HG03060 (cell line): ENCODE data around the gene LRRTM3.
A peak's percentile ranks its signal among the peaks of the same experiment; 100 is the strongest.

Experiments used
- ATAC-seq: cut with Tn5 transposase; IDR thresholded peaks from one replicate; pipeline ENCODE4 v1.9.1; 2021; ENCODE audit warnings: low read depth, moderate number of reproducible peaks; ENCODE audit not compliant: unreplicated experiment

Gene LRRTM3

DNA sequence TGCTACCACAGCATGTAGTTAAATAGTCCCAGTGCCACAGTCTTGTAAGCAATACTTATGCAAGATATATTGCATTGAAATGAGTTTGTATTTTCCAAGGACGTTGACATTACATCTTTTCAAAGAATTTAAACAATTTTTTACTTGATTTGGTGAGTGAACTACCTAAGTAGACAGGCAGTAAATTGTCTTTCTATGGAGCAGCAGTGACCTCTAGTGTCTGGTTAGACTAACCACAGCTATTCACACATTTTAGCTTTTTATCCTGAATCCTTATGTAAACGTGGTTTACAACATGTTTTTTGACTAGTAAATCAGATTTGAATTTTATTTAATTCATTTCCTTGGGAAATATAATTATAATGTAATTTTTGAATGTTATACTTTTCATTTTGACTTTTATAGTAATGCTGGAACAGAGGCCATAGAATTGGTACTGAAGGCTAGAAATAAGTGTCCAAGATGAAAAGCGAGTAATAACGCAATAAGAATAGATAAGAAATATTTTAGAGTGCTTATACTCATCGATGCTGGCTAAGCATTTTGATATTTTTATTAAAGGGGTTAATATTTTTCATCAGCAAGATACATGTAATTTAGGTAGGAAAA lies 5.6 kb downstream of the LRRTM3 start:
- ATAC-seq, result peak; percentile 62

DNA sequence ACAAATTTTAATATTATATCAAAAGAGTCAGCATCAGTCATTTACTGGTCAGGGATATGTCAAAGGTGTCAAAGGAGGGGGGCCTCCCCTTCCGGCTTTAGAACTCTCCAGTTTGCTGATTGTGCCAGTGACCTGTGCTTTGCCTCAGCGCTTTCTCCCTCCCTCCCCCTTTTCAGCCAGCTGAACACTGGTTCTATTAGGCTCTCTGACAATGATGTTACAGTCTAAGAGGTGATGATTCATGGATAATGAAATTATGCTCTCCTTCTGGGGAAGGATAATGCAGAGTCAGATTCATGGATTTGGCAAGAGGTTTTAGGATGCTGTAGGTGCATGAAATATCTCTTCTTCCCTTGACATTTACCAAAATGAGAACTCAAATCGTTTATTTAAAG lies 6.1 kb downstream of the LRRTM3 start:
- ATAC-seq, result no peak

DNA sequence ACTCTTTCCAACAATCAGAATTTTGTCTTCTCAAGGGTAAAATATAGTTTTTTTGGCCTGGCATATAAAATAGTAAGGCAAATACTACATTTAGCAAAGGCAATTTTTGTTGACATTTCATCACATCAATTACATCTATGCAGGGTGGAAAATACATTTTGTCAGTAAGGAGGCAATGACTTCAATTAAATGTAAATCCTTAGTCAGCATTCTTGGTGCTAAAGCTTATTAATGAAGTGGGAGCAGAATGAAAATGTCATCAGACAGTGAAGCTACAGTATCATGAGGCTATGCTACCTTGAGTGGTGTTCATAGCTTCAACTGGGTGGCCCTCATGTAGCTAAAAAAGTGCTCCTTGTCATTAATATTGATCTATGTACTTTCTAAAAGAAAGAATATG lies 8.9 kb downstream of the LRRTM3 start:
- no peak for ATAC-seq

DNA sequence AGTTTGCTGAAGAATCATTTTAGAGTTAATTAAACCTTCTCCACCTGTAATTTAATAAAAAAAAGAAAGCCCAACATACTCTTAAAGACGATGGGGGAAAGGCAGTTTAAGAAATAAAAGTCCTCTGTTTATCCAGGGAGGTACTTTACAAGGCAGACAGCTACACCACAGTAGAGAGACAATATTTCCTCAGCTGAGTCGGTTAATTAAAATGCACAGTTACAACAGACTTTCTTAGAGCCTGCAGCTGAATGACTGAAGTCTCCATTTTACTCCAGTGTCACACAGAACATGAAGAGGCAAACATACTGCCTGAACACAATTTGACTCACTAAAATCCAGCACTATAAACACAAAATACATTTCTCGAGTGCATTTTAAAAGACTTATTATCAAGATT lies 15.1 kb downstream of the LRRTM3 start:
- ATAC-seq, result no peak

DNA sequence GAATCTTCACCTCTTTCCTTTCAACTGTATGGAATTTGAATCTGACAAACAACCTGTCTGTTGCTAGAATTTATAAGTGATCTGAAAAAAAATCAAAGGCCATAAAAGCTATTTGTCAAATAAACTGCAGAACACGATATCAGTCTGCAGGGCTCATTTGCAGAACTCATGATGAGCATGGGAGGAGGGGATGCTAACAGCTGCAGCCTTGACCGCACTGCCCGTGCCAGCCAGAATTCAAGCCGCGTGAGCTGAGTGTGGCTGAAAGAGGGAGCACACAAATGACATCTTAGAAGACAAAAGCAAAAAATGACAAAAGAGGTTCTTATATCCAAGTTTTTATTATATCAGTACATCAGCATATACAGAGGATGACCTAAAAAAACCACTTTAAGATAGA lies 15.7 kb downstream of the LRRTM3 start:
- ATAC-seq, result no peak

DNA sequence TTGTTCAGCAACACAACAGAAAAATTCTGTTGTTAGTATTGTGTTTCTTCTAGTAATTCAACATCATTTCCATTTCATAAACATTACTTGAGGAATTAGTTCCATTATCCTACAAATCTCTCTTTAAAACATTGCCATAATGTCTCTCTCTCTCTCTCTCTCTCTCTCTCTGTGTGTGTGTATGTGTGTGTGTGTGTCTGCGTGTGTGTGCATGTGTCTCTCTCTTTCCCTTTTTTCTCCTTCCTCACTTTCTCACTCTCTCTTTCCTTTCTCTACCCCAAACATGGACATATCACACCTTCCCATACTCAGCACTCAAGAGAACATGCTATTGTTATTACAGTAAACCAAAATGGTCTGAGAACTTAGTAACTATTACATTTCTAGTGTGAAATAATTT lies 16.6 kb downstream of the LRRTM3 start:
- ATAC-seq, result no peak

DNA sequence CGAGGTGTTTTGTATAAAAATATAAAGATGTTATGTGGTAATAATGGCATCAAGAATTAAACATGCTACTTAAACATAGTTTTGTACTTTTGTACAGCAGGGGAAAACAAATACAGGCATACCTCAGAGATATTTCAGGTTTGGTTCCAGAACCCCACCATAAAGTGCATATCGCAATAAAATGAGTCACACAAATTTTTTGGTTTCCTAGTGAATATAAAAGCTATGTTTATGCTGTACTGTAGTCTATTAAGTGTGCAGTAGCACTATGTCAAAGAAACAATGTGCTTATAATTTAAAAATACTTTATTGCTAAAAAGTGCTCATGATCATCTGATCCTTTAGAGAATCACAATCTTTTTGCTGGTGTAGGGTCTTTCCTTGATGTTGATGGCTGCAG lies 17.8 kb downstream of the LRRTM3 start:
- no peak for ATAC-seq

DNA sequence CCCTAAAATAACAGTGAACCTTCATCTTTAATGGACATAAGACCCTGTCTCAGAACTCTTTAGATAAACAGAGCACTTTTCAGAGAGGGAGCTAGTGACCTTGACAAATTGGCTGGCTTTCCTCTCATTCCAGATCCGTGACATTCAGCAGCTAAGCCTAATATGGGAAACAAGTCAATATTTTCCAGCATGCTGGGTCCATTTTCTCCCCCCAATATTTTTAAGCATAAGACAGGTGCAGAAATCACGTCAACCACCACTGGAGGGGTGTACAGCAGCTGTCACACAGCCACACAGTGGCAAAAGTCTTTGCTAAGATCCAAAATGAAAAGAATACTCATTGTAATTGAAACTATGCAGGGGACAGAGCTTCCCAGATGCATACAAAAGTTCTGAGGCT lies 26.1 kb downstream of the LRRTM3 start:
- no peak for ATAC-seq

DNA sequence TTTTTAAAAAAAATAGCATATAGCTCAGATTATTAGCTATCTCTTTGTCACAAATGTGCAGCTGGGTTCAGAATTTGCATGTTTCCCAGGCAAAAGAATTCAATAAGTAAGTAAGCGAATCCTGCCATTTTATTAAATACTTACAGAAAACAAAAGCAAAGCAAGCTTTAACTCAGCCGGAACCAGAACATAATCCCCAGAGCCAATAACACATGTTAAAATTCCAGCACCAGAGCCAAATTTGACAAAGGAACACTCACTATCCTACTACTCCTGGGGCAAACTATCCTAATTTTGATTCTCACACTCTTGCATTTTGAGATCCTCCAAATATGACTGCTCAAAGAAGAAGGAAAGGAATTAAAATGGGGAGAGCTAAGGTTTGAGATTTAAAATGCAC lies 32.6 kb downstream of the LRRTM3 start:
- no peak for ATAC-seq

DNA sequence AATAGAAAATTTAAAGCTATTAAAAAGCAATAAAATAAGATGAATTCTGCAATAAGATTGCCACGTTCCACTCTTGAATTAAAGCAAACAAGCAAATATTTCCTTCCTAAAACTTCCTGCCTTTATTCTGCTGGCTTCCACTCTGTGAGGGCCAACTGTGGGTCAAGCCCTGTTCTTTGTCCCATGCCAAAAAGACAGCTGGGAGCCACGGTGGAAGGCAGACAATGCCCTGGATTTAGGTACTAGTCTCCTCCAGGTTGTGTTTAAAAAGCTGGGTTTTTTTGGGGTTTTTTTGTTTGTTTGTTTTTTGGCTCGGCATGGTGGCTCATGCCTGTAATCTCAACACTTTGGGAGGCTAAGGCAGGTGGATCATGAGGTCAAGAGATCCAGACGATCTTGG lies 39.1 kb downstream of the LRRTM3 start:
- ATAC-seq, result no peak

DNA sequence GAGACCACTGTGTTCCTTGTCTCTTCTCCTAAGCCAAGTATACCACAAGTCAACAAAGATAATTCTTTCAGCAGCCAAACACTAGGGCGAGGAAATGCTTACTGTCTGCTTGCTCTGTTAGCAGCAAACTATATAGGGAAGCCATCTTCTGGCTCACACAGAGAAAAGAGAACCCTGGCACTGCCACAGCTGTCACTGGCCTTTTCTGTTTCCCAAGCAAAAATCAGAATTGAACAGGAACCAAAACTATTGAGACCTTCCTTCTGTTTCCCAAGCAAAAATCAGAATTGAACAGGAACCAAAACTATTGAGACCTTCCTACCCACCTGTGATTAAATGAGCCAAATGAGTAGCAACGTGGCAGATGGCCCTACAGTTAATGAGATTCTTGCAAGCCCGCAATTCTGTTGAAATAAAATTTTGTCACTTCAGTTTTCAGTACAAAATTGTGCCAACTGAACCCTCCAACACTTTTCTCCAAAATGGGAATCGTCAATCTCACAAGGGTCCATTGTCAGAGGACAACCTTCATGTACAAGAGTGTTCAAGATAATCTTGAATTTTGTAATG lies 54.5 kb downstream of the LRRTM3 start:
- no peak for ATAC-seq

DNA sequence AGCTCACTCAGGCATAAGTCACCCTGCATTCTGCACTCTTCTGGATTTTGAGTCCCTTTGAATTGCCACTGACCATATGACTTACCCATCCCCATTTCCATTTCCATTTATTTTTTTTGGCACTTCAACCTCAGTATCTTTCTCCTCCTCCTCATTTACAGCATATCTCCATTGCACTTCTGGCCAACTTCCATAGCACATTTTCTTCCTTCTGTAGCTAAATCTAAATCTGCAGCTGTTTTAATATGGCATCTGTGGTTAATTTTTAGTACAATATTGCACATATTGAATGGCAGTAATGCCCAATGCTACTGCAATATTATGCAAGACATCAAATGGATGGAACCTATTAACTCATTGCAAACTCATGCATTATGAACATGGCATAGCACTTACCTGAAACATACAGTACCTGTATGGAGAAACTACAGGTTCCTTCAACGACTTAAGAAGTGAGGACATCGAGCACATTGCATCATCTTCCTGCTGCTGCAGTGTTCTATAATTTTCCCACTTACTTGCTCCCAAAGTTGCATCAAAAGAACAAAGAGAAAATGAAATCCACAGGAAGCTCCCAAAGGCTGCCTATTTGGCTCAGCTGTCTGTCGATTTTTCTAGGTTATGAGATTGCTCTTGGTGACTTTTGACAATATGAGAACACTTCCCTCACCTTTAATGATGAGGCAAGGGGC lies 55.7 kb downstream of the LRRTM3 start:
- ATAC-seq, result no peak

DNA sequence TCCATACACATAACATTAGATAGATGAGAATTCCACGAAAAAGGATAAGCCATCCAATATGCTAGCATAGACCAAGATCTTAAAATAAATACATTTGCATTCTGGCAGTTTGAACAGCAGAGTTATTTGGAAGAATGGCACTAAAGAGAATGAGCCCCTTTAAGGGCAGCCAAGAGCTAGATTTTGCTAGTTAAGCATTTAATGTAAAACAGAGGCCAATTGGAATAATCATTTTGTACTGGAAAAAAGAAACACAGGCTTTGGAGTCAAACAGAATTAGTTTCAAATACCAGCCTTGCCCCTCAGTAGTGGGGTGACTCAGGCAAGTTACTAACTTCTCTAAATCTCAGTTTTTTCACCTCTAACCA lies 56.2 kb downstream of the LRRTM3 start:
- no peak for ATAC-seq

DNA sequence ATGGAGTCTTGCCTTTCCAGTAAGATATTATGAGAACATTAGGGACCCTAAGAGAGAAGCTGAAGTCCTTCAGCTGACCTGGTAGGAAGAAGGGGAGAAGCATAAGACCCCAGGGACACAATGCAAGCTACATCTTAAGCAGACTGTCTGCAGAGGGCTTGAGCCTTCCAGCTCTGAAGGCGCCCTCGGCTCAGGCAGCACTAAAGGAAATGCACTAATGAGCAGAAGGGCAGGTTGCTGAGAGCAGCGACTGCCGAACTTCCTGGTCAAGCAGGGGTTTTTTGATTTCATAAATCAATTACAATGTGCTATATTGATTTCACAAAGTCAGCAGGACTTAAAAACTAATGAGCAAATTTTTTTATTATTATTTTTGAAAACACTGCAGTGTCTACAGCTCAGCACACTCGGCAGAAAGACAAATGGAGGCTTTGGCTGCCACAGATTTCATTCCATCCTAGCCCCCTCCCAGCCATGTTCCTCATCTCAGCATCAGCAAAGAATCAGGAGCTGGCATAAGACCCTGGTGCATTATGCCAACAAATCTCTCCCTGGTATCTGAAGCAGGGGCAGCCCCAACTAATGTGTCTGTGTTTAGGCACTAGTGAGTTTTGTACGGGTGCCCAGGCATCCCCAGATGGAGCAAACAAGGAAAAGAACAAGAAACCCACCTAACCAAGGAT lies 57.1 kb downstream of the LRRTM3 start:
- no peak for ATAC-seq

DNA sequence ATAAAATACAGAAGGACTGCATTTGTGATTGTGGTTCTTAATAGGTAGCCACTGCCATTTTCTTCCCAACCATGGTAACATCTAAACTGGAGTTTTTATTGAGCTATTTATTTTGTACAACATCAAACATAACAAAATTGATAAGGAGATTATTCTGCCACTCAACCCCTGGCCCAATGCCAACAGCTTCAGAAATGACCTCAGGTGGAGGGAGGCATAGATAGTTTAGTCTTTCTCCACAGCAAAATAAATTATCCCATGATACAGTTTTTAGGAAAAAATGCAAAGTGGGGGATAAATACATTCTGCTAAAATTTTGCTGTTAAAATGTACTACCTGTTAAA lies 57.6 kb downstream of the LRRTM3 start:
- no peak for ATAC-seq

DNA sequence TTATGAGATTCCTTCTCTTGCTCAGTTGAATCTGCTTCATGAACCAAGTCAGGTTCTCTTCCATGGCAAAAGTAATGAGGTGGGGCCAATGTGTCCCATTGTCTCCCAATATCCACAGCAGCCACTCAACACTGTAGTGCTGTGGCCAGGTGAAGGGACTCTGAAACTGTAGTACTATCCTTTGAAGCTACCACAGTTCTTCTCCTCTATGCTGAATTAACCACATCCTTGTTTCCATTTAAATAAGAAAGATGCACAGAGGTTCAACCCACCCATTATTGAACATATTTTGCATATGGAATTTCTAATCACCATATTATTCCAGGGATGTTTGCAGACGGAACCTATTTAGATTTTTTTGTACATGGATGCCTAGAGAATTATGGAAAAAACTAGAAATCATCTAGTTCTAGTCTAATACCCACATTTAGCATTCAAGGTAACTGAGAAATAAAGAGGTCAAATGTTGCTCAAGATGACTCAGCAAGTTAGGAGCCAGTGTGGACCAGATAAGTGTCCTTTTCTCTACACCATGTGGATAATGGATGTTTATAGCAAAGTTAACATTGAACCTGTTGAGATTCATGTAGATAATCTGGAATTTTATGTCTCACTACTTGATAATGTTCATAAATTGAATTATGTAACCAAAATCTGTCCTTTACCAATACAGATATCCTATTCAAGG lies 64.5 kb downstream of the LRRTM3 start:
- no peak for ATAC-seq

DNA sequence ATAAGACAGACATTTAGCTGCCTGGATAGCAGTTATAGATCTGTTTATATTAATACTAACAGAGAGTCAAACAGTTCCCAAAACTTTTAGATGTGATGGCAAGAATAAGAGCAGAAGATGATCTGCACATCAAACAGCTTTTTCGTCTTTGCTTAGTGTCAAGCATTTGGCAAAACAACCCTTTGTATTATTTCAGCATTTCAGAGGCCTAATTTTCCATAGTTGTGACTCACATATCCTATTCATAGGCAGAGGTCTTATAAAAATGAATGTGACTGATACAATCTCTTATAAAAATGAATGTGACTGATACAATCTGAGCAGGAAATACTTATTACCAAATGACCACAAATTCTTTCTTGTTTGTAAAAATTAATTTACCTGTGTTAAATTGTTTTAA lies 71.2 kb downstream of the LRRTM3 start:
- no peak for ATAC-seq

DNA sequence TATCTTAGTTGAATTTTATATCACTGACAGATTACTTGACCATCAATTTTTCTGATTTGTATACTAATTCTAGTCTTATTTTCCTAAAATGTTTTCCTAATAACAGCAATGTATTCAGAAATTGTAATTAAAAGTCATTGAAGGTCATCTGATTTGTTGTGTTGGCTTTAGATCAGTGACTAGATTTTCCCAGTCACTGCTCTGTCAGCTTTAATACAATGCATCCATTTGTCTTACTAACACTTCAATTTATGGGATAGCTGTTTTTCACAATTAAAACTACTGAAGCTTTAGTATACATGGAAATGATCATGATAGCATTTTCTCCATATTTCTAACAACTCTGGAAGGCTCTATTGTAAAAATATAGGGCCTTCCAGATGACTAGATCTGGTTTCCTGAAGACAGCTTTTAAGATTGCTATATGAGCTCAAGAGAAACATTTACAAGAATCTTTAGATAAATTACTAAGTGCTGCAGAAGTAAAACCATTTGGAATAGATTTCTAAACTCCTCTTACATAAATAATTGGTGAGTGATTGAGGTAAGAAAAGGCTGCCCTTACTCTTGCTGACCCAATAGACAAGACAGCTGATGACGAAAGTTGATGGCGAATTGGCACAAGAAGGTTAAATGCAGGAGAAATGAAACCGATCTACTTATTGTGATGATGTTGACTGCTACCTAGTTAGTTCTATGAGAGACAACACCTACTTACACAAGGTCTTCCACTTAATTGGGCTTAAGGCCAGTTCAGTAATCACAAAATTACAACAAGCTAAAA lies 74.1 kb downstream of the LRRTM3 start:
- no peak for ATAC-seq

DNA sequence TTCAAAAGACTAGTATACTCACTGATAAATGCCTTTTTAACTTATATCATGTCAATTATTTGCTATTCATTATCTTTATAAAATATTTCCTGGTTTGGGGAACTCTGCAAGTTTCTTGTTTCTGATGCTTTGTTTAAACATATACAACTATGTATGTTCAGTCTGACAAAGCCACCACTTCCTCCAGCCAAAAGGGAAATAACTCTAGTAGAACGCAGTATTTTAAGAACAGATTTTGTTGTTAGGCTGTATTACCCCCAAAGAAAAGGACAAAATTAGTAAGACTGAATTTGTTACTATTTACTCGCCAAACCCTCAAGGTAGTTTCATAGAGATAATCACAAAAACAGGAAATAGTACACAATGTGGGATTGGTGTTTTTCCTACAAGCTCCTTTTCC lies 78.9 kb downstream of the LRRTM3 start:
- no peak for ATAC-seq

DNA sequence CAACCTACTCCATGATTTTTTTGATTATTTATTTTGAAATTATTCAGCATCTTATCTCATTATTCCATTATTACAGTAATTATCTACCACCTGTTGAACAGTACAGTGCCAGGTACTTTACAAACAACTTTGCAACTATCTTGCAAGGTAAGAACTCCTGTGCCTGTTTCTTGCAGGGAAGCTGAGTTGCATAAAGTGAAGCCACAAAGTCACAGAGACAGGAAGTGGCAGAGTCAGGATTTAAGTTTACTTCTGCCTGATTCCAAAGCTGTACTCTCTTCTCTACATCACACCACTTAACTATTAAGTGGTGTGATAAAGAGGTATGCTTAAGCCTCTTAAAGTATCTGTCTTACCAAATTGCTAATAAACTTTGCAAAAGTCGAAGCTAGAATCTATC lies 80.1 kb downstream of the LRRTM3 start:
- no peak for ATAC-seq

DNA sequence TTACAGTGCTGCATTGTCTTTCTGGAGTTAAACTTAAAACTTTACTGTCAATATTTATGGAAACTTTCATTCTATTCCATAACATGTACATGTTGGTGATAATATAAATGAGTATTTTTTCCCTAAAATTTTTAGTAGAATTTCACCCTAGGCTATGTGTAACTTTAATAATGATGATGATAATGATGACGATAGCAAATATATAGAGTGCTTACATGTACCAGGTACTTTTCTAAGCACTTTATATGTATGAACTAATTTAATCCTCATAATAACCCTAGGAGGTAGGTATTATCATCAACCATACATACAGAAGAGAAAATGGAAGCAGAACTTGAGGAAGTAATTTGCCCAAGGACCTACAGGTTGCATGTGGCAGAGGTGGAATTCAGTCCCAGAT lies 85.6 kb downstream of the LRRTM3 start:
- no peak for ATAC-seq
